GM18861 (cell line): Measurements from ENCODE around the gene WDR89.
"Not testable (repeated sequence)": the region's sequence is repeated elsewhere in the genome, so short reads cannot be mapped to it uniquely, and the experiment has no call there.

Experiments
- ATAC-seq: cut with Tn5 transposase; IDR thresholded peaks from one replicate; pipeline ENCODE4 v1.9.1; 2021; ENCODE audit not compliant: unreplicated experiment

Gene WDR89

DNA sequence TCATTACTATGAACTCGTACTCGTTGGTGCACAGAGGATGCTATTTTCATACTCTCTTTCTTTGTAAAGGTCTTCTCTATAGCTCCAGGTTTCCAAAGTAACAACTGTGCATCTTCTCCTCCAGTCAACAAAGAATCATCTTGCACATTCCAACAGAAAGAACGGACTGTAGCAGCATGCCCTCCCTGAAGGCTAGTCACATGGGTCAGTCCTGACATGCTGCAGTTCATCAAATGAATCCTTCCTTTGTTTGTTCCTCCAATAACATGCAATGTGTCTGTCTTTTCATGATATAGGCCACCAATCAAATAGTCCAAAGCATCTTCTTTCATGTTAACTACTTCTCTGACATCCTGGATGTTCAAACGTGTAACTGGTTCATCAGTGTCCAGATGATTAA lies 42.9 kb downstream of the WDR89 start:
- ATAC-seq: no peak

DNA sequence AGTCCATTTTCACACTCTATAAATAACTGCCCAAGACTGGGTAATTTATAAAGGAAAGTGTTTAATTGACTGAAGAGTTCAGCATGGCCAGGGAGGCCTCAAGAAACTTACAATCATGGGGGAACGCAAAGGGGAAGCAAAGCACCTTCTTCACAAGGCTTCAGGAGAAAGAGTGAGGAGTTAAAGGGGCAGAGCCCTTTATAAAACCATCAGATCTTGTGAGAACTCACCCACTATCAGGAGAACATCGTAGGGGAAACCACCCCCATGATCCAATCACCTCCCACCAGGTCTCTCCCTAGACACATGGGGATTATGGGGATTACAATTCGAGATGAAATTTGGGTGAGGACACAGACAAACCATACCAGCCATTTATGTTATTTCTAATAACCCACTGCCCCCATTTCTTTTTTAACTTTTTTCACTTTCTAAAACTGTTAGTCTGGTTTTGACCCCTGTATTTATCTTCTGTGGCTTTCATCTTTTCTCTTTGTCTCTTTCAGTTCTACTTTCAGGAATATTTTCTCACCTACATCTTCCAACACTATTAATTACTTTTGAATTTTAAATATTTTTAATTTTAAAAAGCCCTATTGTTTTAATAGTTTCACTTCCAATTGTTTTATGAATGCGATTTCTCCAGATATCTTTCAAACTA lies 44.5 kb downstream of the WDR89 start:
- no peak for ATAC-seq

DNA sequence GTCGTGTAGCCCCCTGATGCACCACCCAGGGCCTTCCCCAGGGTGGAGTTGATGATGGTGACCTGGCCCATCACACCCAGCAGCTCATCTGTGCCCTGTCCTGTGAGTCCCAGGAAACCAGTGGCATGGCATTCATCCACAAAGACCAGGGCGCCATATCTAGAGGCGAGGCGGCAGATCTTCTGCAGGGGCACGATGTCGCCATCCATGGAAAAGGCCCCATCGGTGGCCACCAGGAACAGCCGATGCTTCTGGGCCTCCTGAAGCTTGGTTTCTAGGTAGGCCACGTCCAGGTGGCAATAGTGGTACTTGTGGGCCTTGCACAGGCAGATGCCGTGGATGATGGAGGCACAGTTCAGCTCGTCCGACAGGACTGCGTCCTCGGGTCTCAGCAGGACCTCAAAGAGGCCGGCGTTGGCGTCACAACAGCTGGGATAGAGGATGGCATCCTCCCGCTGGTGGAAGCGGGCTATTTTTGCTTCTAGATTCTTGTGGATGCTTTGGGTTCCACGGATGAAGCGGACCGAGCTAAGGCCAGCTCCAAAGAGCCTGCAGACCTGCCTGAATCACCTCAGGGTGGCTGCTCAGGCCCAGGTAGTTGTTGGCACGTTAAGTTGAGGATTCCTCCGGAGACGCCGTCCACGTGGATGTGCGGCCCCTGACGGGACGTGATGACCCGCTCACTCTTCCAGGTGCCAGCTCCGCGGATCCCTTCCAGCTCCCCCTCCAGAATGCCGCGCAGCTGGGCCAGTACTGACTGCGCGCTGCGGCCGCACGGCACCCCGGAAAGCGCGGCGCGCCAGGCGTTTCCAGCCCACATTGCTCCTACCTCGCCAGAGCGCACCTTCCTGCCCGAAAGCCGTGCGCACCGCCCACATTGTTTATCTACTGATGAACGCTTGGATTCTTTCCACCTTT lies 47.0 kb downstream of the WDR89 start:
- no peak for ATAC-seq

DNA sequence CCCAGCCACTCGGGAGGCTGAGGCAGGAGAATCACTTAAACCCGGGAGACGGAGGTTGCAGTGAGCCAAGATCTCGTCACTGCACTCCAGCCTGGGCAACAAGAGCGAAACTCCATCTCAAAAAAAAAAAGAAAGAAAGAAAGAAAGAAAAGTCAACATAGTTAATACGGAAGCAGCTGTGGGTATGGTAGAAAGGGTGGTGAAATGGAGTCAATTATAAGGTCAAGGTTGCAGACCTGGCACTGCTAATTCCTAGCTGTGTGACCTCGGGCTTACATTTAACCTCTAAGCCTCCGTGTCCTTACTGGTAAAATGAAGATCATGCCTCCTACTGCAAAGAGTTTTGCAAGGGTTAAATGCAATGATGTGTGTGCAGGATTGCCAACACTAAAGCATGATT lies 58.6 kb downstream of the WDR89 start:
- not testable (repeated sequence) for ATAC-seq

DNA sequence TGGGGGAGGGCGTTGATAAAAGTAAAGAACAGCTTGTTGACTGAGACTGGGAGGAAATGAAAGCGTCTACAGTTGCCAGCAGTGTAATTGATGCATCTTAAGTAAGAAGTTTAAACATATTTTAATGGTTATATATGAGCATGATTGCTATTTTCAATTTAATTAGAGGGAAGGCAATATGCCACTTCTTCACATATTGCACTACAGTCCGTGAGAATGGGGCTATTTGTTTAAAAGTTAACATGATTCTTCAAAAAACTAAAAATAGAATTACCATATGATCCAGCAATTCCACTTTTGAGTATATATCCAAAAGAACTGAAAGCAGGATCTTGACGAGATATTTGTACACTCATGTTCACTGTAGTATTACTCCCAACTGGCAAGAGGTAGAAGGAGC lies 60.2 kb downstream of the WDR89 start:
- no peak for ATAC-seq

DNA sequence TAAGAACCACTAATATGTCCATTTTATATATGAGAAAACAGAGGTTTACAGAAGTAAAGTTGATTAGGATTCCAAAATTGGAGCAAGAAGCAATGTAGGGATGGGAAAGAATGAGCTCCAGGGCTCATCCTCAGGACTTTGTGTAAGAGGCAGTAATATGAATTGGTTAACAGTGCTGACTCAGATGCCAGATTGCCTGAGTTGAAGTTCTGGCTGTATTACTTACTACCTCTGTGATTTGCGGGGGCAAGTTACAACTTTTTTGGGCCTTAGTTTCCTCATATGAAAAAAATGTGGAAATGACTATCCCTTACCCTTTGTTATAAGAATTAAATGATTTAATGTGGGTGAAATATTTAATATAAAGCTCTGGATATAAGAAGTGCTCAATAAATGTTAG lies 63.4 kb downstream of the WDR89 start:
- no peak for ATAC-seq

DNA sequence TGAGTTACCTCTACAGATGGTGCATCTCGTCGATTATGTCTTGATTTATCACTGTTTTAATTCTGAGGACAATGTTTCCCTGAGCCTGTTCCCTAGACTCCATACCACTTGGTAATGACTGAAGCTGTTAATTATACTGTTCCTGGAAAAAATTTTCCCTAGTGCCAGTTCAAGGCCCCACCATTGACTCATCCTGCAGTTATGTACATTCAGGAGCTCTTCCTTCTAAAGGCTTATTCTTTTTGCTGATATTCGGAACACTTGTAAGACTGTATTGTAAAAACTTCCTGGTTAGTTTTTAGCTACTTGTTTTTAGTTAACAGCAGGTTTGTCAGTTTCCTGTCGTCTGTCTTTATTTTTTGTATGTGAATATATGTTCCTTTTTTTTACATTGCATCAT lies 68.1 kb downstream of the WDR89 start:
- ATAC-seq: no peak

DNA sequence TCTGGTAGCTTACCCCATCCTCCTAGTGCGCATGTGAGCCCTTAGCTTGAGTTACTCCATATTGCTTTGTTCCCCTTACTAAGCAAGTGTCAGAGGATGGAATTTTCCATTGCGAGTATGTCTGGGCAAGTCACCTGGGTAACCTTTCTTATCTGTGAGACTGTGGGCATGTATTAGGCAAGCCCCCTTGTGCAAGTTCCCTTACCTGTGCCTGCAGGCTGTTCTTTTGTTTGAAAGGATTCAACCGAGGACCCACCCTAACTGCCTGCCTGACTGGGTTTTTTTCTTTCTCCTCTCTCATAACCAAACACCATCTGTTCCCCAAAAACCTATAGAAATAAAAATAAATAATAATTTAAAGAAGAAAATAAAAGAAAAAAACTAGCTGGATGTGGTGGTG lies 76.2 kb downstream of the WDR89 start:
- no peak for ATAC-seq

DNA sequence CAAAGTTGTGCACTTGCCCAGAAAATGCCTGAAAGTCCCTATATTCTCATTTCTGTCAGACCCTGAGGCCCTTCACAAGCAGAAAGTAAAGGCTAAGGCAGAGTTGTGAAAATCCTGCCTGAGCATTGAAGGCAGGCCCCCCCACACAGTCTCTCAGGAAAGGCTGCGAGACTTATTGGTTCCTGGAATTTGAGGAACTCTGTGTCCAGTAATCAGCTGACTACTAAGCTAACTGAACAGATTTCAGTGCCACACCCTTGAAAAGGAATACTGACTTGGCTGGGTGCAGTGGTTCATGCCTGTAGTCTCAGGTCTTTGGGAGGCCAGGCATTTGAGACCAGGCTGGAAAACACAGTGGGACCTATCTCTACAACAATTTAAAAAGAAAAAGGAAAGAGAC lies 77.4 kb downstream of the WDR89 start:
- no peak for ATAC-seq

DNA sequence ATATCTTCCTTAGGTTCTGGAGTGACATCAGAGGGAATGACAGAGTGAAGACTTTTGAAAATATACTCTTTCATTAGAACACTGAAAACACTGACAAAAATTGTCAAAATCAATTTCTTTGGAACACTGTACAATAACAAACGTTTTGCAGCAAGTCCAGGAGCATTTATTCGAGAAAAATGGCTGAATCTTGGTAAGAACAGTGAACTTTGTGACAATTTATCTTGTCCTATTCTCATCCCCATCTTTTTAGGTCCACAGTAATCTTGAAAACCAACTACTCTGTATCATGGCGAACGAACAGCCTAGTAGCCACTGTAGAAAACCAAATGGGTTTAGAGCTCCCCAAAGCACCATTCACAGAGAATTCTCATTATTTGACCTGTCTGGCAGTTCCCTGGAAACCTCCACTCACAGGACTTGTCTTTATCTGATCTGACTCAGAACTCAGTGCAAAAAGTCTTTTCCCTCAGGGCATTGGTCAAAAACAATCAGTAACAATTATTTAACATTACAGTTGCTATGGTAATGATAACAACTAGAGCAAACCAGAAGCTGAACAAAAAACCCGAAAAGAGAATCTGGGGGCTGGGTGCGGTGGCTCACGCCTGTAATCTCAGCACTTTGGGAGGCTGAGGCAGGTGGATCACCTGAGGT lies 78.2 kb downstream of the WDR89 start:
- ATAC-seq: no peak

DNA sequence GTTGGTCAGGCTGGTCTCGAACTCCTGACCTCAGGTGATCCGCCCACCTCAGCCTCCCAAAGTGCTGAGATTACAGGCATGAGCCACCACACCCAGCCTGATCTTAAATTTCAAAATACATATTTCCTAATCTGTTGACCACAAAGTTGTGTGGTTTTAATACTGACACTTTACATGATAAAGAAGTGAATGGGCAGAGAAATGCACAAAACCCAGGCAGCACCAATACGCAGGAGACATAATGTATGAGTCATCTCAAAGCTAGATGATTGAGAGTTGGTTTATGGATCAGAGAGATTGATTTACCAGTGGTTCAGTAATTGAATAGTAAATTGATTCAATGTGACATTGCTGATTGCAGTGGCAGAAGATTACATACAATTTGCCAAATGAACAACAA lies 79.3 kb downstream of the WDR89 start:
- no peak for ATAC-seq

DNA sequence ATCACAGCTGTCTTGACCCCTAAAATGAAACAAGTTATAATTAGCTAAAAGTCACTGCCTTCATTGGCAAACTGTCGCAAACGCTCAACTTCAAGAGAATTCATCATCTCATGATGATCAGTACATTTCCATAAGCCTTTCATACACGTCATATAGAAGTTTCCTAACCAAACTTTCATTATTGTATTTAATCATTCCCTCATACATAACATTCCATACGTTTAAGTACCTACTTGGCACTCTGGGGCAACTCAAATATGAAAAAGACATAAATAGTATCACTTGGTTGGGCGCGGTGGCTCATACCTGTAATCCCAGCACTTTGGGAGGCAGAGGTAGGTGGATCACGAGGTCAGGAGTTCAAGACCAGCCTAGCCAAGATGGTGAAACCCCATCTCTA lies 86.1 kb downstream of the WDR89 start:
- ATAC-seq: no peak

DNA sequence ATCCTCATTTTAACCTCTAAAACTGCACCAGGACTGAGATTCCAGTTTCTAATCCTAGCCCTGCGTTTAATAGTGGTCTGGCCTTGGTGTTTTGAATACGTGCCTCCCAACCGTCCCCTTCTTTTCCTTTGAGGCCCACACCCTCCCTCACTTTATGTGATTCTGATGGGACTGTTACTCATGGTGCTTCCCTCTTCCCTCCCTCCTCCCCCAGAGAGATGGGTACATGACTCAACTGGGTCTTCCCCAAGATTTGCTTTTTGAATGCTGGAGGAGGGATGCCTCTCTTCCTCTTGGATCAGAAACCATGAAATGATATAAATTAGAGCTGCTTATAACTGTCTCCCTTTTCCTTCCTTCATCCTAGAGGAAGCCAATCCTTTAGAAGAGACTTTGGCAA lies 90.3 kb downstream of the WDR89 start:
- ATAC-seq: no peak

DNA sequence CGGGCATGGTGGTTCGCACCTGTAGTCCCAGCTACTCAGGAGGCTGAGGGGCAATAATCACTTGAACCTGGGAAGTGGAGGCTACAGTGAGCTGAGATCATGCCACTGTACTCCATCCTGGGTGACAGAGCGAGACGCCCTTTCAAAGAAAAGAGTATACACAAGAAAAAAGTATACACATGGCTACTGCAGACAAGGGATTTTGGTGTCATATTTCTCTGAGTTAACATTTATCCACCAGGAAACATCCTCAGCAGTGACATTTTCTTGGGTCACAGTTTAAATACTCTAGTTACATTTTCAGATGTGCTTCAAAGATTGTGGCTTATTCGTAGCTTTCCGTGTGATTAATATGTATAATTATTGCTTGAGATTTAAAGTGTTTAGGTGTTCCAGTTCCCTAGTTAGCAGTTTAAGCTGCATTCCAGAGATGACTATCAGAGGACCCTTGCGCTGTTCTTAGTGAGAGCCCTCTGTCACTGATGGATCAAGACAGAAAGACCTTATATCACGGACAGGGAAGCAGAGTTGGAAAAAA lies 93.8 kb downstream of the WDR89 start:
- no peak for ATAC-seq
